Colonic mucosa (tissue), 4 donors: ENCODE results near the gene ZNHIT1. TPM values are rescaled to one million over a fixed set of nuclear protein-coding genes. Genes with fewer than 3 reads are reported as not detected.

Experiments
- DNase-seq: peaks from one replicate; pipeline ENCODE4 v3.0.0-alpha.2; 2020
- H3K27ac ChIP-seq: fragments of 200-600 bp; one replicate; pipeline ENCODE4 v1.8.0; 2021
- H3K27me3 ChIP-seq: fragments of 200-600 bp; one replicate; pipeline ENCODE4 v1.8.0; 2021
- H3K36me3 ChIP-seq: fragments of 200-600 bp; one replicate; pipeline ENCODE4 v1.8.0; 2021
- H3K4me1 ChIP-seq: fragments of 200-600 bp; one replicate; pipeline ENCODE4 v1.8.0; 2021; ENCODE audit warnings: mild to moderate bottlenecking
- H3K4me3 ChIP-seq: fragments of 200-600 bp; one replicate; pipeline ENCODE4 v1.8.0; 2021
- H3K9ac ChIP-seq, 2 donors: one replicate each; pipeline ENCODE4 v1.7.0; 2013; ENCODE audit warnings: control low read depth in 2 of 2, low read depth in 2 of 2, low read length in 2 of 2
- H3K9me3 ChIP-seq: fragments of 200-600 bp; one replicate; pipeline ENCODE4 v1.8.0; 2021
- CTCF ChIP-seq: fragments of 200-600 bp; IDR thresholded peaks from one replicate; pipeline ENCODE4 v1.8.0; 2022; ENCODE audit warnings: antibody characterized with exemption, mild to moderate bottlenecking
- intact Hi-C: fragments of 100-400 bp; cut with DNase I; formaldehyde crosslinking; loops from one replicate; pipeline ENCODE4 v1.14.1; 2022
- total RNA-seq, 2 donors: library from RNA; stranded (reverse); fragmentation: NEBNext Ultra II Directional in 1 of 2; extraction: Animal tissue kit (Norgen Biotek cat#: 25700) in 1 of 2; gene quantifications; one replicate each; pipeline ENCODE4 v1.2.1, GENCODE V29; 2021
- donor health status: healthy.
- donor health status: DM: no; HTN: no; CAD: no.
- donor health status: DM: no; HTN: no; CAD: no.

The ZNHIT1 gene
- total RNA-seq, 2 donors from 2014 or later, result 85.7 to 98.1 TPM

GRCh38 chr7:101240226-101241014 lies 22.5 kb downstream of the ZNHIT1 start:
- Histone ChIP-seq H3K9me3 (no peaks in the 10 kb centered on the region), H3K36me3 (no peaks in the 10 kb centered on the region), H3K4me1 (peaks cover 6% of the 10 kb centered on the region), H3K4me3 (no peak overlapping the region), H3K27me3 (no peaks in the 10 kb centered on the region), H3K27ac (no peak overlapping the region), H3K9ac (no peak overlapping the region)
- intact Hi-C loops, result no loop called here
- TF ChIP-seq CTCF, result no peak
- no peak for DNase-seq

GRCh38 chr7:101241015-101241363 lies 23.0 kb downstream of the ZNHIT1 start:
- H3K36me3 ChIP-seq, result no peaks in the 10 kb centered on the region

GRCh38 chr7:101241443-101242349 lies 23.7 kb downstream of the ZNHIT1 start:
- Histone ChIP-seq H3K27ac (no peak overlapping the region), H3K27me3 (no peaks in the 10 kb centered on the region), H3K4me1 (peaks cover 6% of the 10 kb centered on the region), H3K36me3 (no peaks in the 10 kb centered on the region), H3K4me3 (no peak overlapping the region), H3K9ac (no peak overlapping the region), H3K9me3 (no peaks in the 10 kb centered on the region)
- intact Hi-C loops, result no loop called here
- DNase-seq, result no peak
- TF ChIP-seq CTCF, result no peak

More at GRCh38 chr7:101241015-101241363, 23.0 kb downstream of the ZNHIT1 start:
- no peak overlapping the region for H3K27ac ChIP-seq
- peaks cover 6% of the 10 kb centered on the region for H3K4me1 ChIP-seq
- no peak overlapping the region for H3K9ac ChIP-seq
- no peak for TF ChIP-seq CTCF
- no peak for DNase-seq
- no peak overlapping the region for H3K4me3 ChIP-seq
- intact Hi-C loops, result no loop called here
- H3K27me3 ChIP-seq, result no peaks in the 10 kb centered on the region
- no peaks in the 10 kb centered on the region for H3K9me3 ChIP-seq

GRCh38 chr7:101243646-101244374 lies 25.8 kb downstream of the ZNHIT1 start:
- no peak for TF ChIP-seq CTCF
- Histone ChIP-seq H3K9ac (peak overlapping the region; percentile 82 to 89), H3K4me1 (peaks cover 6% of the 10 kb centered on the region), H3K27ac (peak overlapping the region; percentile 93), H3K36me3 (no peaks in the 10 kb centered on the region), H3K9me3 (no peaks in the 10 kb centered on the region), H3K4me3 (peak overlapping the region; percentile 74), H3K27me3 (no peaks in the 10 kb centered on the region)
- peak; percentile 34 for DNase-seq
- intact Hi-C loops, result no loop called here
